ENCODE results near the gene A4GALT.

The A4GALT gene

GRCh38 chr22:42646569-42647525, 73.8 kb downstream of the A4GALT start:
- no peak for DNase-seq

- no peak for DNase-seq
Measured at GRCh38 chr22:42645938-42646568, 74.6 kb downstream of the A4GALT start.

GRCh38 chr22:42645341-42645937, 75.2 kb downstream of the A4GALT start:
- DNase-seq: no peak

GRCh38 chr22:42644422-42645340, 76.0 kb downstream of the A4GALT start:
- no peak for DNase-seq

GRCh38 chr22:42643634-42644421, 76.8 kb downstream of the A4GALT start:
- no peak for DNase-seq

- no peak for DNase-seq
Measured at GRCh38 chr22:42642806-42643633, 77.7 kb downstream of the A4GALT start.

Measured in NCI-H446 treated with DMSO at 0.1 percent for 48 hours (cell line).